ENCODE data around the gene BCLAF1. TPM values are rescaled to one million over a fixed set of nuclear protein-coding genes. Genes with fewer than 3 reads are reported as not detected.

Gene BCLAF1
- total RNA-seq, 1 donor from 2014 or later = 155 TPM

DNA sequence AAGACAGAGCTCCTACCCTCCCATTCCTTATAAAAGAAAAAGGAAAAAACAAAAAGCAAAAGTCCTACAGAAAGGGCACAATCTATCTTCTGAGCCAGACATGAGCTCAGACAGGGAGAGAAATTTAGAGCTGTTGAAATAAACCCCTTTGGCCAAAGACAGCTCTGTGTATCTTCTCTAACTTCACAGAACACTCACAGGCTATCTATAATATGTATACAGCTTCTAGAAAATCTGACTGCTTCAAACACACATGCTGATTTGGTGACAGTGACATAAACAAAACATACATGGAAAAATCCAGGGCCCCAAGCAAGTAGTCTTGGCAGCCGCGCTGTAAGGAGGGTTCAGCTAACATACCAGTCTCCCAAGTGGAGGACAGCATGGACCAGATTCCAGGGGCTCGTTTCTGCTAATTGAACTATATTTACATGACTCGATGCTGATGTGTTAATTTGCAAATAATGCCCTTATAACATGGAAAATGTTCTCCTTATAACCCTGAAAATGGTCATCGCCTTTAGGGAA, 76.6 kb downstream of the BCLAF1 start:
- H3K4me3 Mint-ChIP-seq (ENCODE audit: unreplicated experiment) = no peak overlapping the region
- H3K27me3 Mint-ChIP-seq (ENCODE audit: unreplicated experiment) = no peaks in the 10 kb centered on the region
- peaks cover 2% of the 10 kb centered on the region for H3K4me1 Mint-ChIP-seq (ENCODE audit: unreplicated experiment)
- no peaks in the 10 kb centered on the region for H3K36me3 Mint-ChIP-seq (ENCODE audit: unreplicated experiment)
- no peaks in the 10 kb centered on the region for H3K9me3 Mint-ChIP-seq (ENCODE audit: unreplicated experiment)
- H3K27ac Mint-ChIP-seq (ENCODE audit: unreplicated experiment) = no peak overlapping the region
- TF ChIP-seq, protein P1, sequence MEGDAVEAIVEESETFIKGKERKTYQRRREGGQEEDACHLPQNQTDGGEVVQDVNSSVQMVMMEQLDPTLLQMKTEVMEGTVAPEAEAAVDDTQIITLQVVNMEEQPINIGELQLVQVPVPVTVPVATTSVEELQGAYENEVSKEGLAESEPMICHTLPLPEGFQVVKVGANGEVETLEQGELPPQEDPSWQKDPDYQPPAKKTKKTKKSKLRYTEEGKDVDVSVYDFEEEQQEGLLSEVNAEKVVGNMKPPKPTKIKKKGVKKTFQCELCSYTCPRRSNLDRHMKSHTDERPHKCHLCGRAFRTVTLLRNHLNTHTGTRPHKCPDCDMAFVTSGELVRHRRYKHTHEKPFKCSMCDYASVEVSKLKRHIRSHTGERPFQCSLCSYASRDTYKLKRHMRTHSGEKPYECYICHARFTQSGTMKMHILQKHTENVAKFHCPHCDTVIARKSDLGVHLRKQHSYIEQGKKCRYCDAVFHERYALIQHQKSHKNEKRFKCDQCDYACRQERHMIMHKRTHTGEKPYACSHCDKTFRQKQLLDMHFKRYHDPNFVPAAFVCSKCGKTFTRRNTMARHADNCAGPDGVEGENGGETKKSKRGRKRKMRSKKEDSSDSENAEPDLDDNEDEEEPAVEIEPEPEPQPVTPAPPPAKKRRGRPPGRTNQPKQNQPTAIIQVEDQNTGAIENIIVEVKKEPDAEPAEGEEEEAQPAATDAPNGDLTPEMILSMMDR (IDR thresholded peaks at IDR 0.05) = no peak
- no peak for DNase-seq (ENCODE audit: extremely low spot score, unreplicated experiment)

DNA sequence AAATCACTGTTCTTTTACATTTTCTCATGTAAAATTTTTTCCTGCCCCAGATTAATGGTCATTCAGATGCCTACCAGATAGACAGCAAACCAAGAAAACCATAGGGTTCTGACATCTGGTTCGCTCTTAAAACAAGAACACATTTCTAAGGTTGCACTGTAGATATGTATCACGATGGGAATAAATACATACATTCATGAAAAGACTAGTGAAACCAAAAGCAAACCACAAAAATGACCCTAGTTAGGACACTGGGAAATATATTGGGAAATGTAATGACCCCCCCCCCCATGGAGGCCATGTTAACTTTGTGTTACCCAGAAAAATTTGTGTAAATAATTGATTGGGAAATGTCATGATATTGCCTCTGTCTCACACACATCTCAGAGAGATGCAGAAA, 77.0 kb downstream of the BCLAF1 start:
- Mint-ChIP-seq H3K27me3 (ENCODE audit: unreplicated experiment) (no peaks in the 10 kb centered on the region), H3K4me1 (ENCODE audit: unreplicated experiment) (peaks cover 2% of the 10 kb centered on the region), H3K36me3 (ENCODE audit: unreplicated experiment) (no peaks in the 10 kb centered on the region), H3K27ac (ENCODE audit: unreplicated experiment) (no peak overlapping the region), H3K4me3 (ENCODE audit: unreplicated experiment) (no peak overlapping the region), H3K9me3 (ENCODE audit: unreplicated experiment) (no peaks in the 10 kb centered on the region)
- TF ChIP-seq, protein P1 (IDR thresholded peaks at IDR 0.05) = no peak
- DNase-seq (ENCODE audit: extremely low spot score, unreplicated experiment) = no peak

DNA sequence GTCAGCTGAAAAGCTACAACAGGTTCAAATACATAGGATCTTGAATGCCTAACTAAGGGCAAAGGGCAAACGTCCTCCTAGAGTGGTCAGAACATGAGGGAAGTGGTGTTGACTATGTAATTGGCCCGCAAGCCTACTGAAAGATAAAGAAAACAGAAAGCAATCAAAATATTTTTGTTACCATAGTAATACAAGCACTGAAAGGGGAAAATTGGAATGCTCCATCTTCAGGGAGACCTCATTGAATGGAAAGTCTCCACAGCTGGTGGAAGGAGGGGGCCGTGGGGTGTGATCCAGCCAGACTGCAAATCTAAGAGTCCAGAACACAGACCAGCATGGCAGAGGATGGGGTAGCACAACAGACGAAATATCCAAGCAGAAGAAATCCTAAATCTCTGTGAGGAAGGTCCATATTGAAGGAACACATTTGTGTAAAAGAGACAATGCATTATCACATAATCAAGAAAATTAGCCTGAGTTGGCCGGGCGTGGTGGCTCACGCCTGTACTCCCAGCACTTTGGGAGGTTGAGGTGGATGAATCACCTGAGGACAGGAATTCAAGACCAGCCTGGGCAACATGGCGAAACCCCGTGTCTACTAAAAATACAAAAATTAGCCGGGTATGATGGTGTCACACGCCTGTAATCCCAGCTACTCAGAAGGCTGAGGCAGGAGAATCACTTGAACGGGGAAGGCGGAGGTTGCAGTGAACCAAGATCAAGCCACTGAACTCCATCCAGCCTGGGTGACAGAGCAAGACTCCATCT, 79.1 kb downstream of the BCLAF1 start:
- peaks cover 2% of the 10 kb centered on the region for H3K4me1 Mint-ChIP-seq (ENCODE audit: unreplicated experiment)
- H3K4me3 Mint-ChIP-seq (ENCODE audit: unreplicated experiment) = no peak overlapping the region
- no peak for DNase-seq (ENCODE audit: extremely low spot score, unreplicated experiment)
- no peaks in the 10 kb centered on the region for H3K36me3 Mint-ChIP-seq (ENCODE audit: unreplicated experiment)
- H3K9me3 Mint-ChIP-seq (ENCODE audit: unreplicated experiment) = no peaks in the 10 kb centered on the region
- TF ChIP-seq, protein P1 (IDR thresholded peaks at IDR 0.05) = no peak
- no peak overlapping the region for H3K27ac Mint-ChIP-seq (ENCODE audit: unreplicated experiment)
- no peaks in the 10 kb centered on the region for H3K27me3 Mint-ChIP-seq (ENCODE audit: unreplicated experiment)

DNA sequence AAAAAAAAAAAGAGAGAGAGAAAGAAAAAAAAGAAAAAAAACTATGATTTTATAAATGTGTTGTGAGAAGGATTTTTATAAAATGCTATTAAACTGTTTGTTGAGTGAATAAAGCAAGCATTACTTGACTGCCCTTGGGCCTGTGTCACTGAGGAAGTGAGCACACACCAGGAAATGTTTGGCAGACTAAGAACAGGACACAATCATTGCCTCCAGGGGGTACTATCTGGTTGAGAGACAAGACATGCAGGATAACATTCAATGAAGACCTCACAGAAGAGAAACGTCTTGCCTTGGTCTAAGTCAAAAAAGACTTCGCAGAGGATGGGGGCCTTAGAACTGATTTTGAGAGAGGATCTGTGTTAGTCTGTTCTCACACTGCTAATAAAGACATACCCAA, 80.2 kb downstream of the BCLAF1 start:
- no peaks in the 10 kb centered on the region for H3K36me3 Mint-ChIP-seq (ENCODE audit: unreplicated experiment)
- TF ChIP-seq, protein P1 (IDR thresholded peaks at IDR 0.05) = no peak
- peaks cover 2% of the 10 kb centered on the region for H3K4me1 Mint-ChIP-seq (ENCODE audit: unreplicated experiment)
- no peak for DNase-seq (ENCODE audit: extremely low spot score, unreplicated experiment)
- H3K9me3 Mint-ChIP-seq (ENCODE audit: unreplicated experiment) = no peaks in the 10 kb centered on the region
- no peak overlapping the region for H3K4me3 Mint-ChIP-seq (ENCODE audit: unreplicated experiment)
- H3K27me3 Mint-ChIP-seq (ENCODE audit: unreplicated experiment) = no peaks in the 10 kb centered on the region
- no peak overlapping the region for H3K27ac Mint-ChIP-seq (ENCODE audit: unreplicated experiment)

DNA sequence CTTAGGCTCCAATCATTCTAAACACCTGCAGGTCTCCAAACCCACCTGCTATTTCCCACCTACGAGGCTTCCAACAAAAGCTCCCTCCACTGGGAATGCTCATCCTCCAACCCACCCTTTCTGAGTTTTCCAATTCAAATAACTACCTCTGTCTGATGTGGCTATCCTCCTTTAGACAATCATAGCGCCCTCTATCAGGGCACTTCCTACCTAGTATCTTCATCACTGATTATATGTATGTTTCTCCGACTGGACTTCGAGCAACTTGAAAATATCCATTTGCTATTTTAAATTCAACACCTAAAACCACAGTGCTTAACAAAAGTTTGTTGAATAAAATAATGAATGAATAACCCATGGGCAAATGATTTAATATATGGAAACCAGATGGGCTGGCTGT, 80.9 kb downstream of the BCLAF1 start:
- Mint-ChIP-seq H3K27me3 (ENCODE audit: unreplicated experiment) (no peaks in the 10 kb centered on the region), H3K27ac (ENCODE audit: unreplicated experiment) (no peak overlapping the region), H3K4me1 (ENCODE audit: unreplicated experiment) (peaks cover 2% of the 10 kb centered on the region), H3K36me3 (ENCODE audit: unreplicated experiment) (no peaks in the 10 kb centered on the region), H3K9me3 (ENCODE audit: unreplicated experiment) (no peaks in the 10 kb centered on the region), H3K4me3 (ENCODE audit: unreplicated experiment) (no peak overlapping the region)
- no peak for DNase-seq (ENCODE audit: extremely low spot score, unreplicated experiment)
- TF ChIP-seq, protein P1 (IDR thresholded peaks at IDR 0.05) = no peak

Other genes with a start within 250 kb of the BCLAF1 start
- 0.76 and 0.91 TPM in 2 replicates for gene MTFR2, start 39.5 kb downstream of the BCLAF1 start, total RNA-seq

Data from osteocyte (in vitro differentiated cells).